NOMO-1 treated with DMSO at 0.1 percent for 48 hours (cell line): Measurements from ENCODE around the gene CALML3.

Experiments
- DNase-seq: peaks from one replicate; lab custom pipeline; 2025; ENCODE audit not compliant: unreplicated experiment; lab: John Stamatoyannopoulos, UW

The CALML3 gene

GRCh38 chr10:5506246-5506645 lies 18.5 kb upstream of the CALML3 start:
- no peak for DNase-seq

- no peak for DNase-seq
Observed at GRCh38 chr10:5506751-5507648, 17.8 kb upstream of the CALML3 start.

- no peak for DNase-seq
Observed at GRCh38 chr10:5507649-5508131, 17.1 kb upstream of the CALML3 start.

GRCh38 chr10:5508161-5508604 lies 16.6 kb upstream of the CALML3 start:
- no peak for DNase-seq

GRCh38 chr10:5508786-5509185 lies 16.0 kb upstream of the CALML3 start:
- no peak for DNase-seq

GRCh38 chr10:5509236-5509635 lies 15.5 kb upstream of the CALML3 start:
- DNase-seq, result no peak

- no peak for DNase-seq
Observed at GRCh38 chr10:5509691-5510090, 15.1 kb upstream of the CALML3 start.

GRCh38 chr10:5510281-5511072 lies 14.3 kb upstream of the CALML3 start:
- no peak for DNase-seq

GRCh38 chr10:5511231-5511884 lies 13.4 kb upstream of the CALML3 start:
- no peak for DNase-seq

- DNase-seq, result no peak
Observed at GRCh38 chr10:5511885-5512280, 12.9 kb upstream of the CALML3 start.

GRCh38 chr10:5512331-5512730 lies 12.4 kb upstream of the CALML3 start:
- no peak for DNase-seq

- no peak for DNase-seq
Observed at GRCh38 chr10:5512881-5513612, 11.7 kb upstream of the CALML3 start.

GRCh38 chr10:5514226-5514850 lies 10.4 kb upstream of the CALML3 start:
- no peak for DNase-seq

- no peak for DNase-seq
Observed at GRCh38 chr10:5515948-5516761, 8.6 kb upstream of the CALML3 start.

- no peak for DNase-seq
Observed at GRCh38 chr10:5517546-5517945, 7.2 kb upstream of the CALML3 start.

GRCh38 chr10:5518143-5518542 lies 6.6 kb upstream of the CALML3 start:
- DNase-seq, result no peak

- no peak for DNase-seq
Observed at GRCh38 chr10:5519054-5519453, 5.7 kb upstream of the CALML3 start.

GRCh38 chr10:5522913-5523560 lies 1.7 kb upstream of the CALML3 start:
- DNase-seq, result no peak
